SK-N-SH treated with all-trans-retinoic acid at 6 μM for 48 hours (cell line): ENCODE data around the gene PHKG2.

ENCODE experiments used
- ATAC-seq: fragments of 200-7000 bp; cut with Tn5 transposase; 3 replicates; pipeline ENCODE4 v1.9.1; 2020; ENCODE audit warnings: mild to moderate bottlenecking, moderate library complexity
- ARNTL ChIP-seq: fragments of 450-650 bp; formaldehyde crosslinking; IDR thresholded peaks from 2 replicates; pipeline ENCODE4 v1.5.0; 2020; ENCODE audit warnings: low read depth, mild to moderate bottlenecking, moderate library complexity, borderline replicate concordance
- BACH2 ChIP-seq: fragments of 250-450 bp; sonication (Bioruptor Pico); IDR thresholded peaks from 2 replicates; pipeline ENCODE4 v1.9.0; 2021; ENCODE audit warnings: mild to moderate bottlenecking, borderline replicate concordance
- CSDC2 ChIP-seq: fragments of 250-450 bp; sonication (Bioruptor Pico); IDR thresholded peaks from 2 replicates; pipeline ENCODE4 v1.5.0; 2020; ENCODE audit warnings: mild to moderate bottlenecking, moderate library complexity
- ESRRG ChIP-seq: fragments of 250-450 bp; sonication (Bioruptor Pico); IDR thresholded peaks from 2 replicates; pipeline ENCODE4 v1.6.1; 2021; ENCODE audit warnings: mild to moderate bottlenecking
- GLIS3 ChIP-seq: fragments of 250-450 bp; sonication (Bioruptor Pico); IDR thresholded peaks from 2 replicates; pipeline ENCODE4 v1.5.0; 2020; ENCODE audit warnings: mild to moderate bottlenecking, moderate library complexity
- ISL1 ChIP-seq: fragments of 250-450 bp; sonication (Bioruptor Pico); IDR thresholded peaks from 2 replicates; pipeline ENCODE4 v2.1.2; 2022; ENCODE audit warnings: mild to moderate bottlenecking, moderate library complexity
- OSR1 ChIP-seq: fragments of 250-450 bp; sonication (Bioruptor Pico); IDR thresholded peaks from 2 replicates; pipeline ENCODE4 v1.8.0; 2022; ENCODE audit warnings: moderate library complexity, mild to moderate bottlenecking, inconsistent platforms
- PPARA ChIP-seq: fragments of 250-450 bp; sonication (Bioruptor Pico); IDR thresholded peaks from 2 replicates; pipeline ENCODE4 v1.5.0; 2020; ENCODE audit warnings: mild to moderate bottlenecking, borderline replicate concordance
- RARB ChIP-seq: fragments of 250-450 bp; sonication (Bioruptor Pico); IDR thresholded peaks from 2 replicates; pipeline ENCODE4 v1.8.0; 2021; ENCODE audit warnings: mild to moderate bottlenecking, moderate library complexity
- SNAI2 ChIP-seq: fragments of 250-450 bp; sonication (Bioruptor Pico); IDR thresholded peaks from 2 replicates; pipeline ENCODE4 v1.5.0; 2020; ENCODE audit warnings: mild to moderate bottlenecking, moderate library complexity
- TCF4 ChIP-seq: fragments of 250-450 bp; sonication (Bioruptor Pico); IDR thresholded peaks from 2 replicates; pipeline ENCODE4 v1.8.0; 2021; ENCODE audit warnings: mild to moderate bottlenecking, moderate library complexity, borderline replicate concordance
- TOX ChIP-seq: fragments of 250-450 bp; sonication (Bioruptor Pico); IDR thresholded peaks from 2 replicates; pipeline ENCODE4 v1.8.0; 2021; ENCODE audit warnings: mild to moderate bottlenecking, moderate library complexity, borderline replicate concordance
- ZC3H10 ChIP-seq: fragments of 250-450 bp; sonication (Bioruptor Pico); IDR thresholded peaks from 2 replicates; pipeline ENCODE4 v1.5.1; 2021; ENCODE audit warnings: mild to moderate bottlenecking, moderate library complexity
- ZFP3 ChIP-seq: fragments of 250-450 bp; sonication (Bioruptor Pico); IDR thresholded peaks from 2 replicates; pipeline ENCODE4 v1.5.0; 2020; ENCODE audit warnings: mild to moderate bottlenecking, moderate library complexity
- ZFP30 ChIP-seq: fragments of 450-650 bp; formaldehyde crosslinking; IDR thresholded peaks from 2 replicates; pipeline ENCODE4 v1.5.0; 2022; ENCODE audit warnings: mild to moderate bottlenecking, moderate library complexity
- ZNF565 ChIP-seq: fragments of 450-650 bp; formaldehyde crosslinking; conservative IDR thresholded peaks from 2 replicates; pipeline ENCODE4 v1.5.0; 2020; ENCODE audit warnings: low read depth, mild to moderate bottlenecking, moderate library complexity
- ZNF8 ChIP-seq: fragments of 450-650 bp; formaldehyde crosslinking; IDR thresholded peaks from 2 replicates; pipeline ENCODE4 v1.5.0; 2020; ENCODE audit warnings: mild to moderate bottlenecking, moderate library complexity
- TF ChIP-seq, protein P1 (sequence below): fragments of 250-450 bp; sonication (Bioruptor Pico); IDR thresholded peaks from 2 replicates; pipeline ENCODE4 v1.5.1; 2020; ENCODE audit warnings: low read depth, mild to moderate bottlenecking, moderate library complexity
- TF ChIP-seq, protein P2 (sequence below): fragments of 250-450 bp; sonication (Bioruptor Pico); IDR thresholded peaks from 2 replicates; pipeline ENCODE4 v1.8.0; 2020; ENCODE audit warnings: mild to moderate bottlenecking, moderate library complexity, borderline replicate concordance
- TF ChIP-seq, protein P3 (sequence below): fragments of 250-450 bp; sonication (Bioruptor Pico); IDR thresholded peaks from 2 replicates; pipeline ENCODE4 v1.8.0; 2021; ENCODE audit warnings: low read depth, mild to moderate bottlenecking, moderate library complexity, borderline replicate concordance
- TF ChIP-seq, protein P4 (sequence below): fragments of 250-450 bp; sonication (Bioruptor Pico); IDR thresholded peaks from 2 replicates; pipeline ENCODE4 v1.5.0; 2020; ENCODE audit warnings: mild to moderate bottlenecking, moderate library complexity

Gene PHKG2

DNA sequence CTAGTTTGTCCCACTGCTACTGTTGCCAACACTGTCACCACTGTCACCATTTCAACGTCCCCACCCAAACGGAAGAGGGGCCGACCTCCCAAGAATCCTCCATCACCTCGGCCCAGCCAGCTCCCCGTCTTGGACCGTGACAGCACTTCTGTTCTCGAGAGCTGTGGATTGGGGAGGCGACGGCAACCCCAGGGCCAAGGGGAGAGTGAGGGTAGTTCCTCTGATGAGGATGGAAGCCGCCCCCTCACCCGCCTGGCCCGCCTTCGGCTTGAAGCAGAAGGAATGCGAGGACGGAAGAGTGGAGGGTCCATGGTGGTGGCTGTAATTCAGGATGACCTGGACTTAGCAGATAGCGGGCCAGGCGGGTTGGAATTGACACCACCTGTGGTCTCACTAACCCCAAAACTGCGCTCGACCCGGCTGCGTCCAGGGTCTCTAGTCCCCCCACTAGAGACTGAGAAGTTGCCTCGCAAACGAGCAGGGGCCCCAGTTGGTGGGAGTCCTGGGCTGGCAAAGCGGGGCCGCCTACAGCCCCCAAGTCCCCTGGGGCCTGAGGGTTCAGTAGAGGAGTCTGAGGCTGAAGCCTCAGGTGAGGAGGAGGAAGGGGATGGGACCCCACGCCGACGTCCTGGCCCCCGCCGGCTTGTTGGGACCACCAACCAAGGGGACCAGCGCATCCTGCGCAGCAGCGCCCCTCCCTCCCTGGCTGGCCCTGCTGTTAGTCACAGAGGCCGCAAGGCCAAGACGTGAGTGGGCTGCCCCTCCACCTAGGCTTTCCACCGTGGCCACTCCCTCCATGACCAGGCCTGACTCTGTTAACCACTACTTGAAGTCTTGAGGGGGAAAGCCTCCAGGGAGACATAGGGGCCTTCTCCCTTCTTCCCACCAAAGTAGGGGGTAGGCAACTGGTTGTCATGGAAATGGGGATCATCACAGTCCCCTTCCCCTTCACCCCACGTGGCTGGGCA is 9.0 kb upstream of the PHKG2 start:
- ATAC-seq, result no peak
- TF ChIP-seq CSDC2 (CRISPR knock-in tag), result no peak

DNA sequence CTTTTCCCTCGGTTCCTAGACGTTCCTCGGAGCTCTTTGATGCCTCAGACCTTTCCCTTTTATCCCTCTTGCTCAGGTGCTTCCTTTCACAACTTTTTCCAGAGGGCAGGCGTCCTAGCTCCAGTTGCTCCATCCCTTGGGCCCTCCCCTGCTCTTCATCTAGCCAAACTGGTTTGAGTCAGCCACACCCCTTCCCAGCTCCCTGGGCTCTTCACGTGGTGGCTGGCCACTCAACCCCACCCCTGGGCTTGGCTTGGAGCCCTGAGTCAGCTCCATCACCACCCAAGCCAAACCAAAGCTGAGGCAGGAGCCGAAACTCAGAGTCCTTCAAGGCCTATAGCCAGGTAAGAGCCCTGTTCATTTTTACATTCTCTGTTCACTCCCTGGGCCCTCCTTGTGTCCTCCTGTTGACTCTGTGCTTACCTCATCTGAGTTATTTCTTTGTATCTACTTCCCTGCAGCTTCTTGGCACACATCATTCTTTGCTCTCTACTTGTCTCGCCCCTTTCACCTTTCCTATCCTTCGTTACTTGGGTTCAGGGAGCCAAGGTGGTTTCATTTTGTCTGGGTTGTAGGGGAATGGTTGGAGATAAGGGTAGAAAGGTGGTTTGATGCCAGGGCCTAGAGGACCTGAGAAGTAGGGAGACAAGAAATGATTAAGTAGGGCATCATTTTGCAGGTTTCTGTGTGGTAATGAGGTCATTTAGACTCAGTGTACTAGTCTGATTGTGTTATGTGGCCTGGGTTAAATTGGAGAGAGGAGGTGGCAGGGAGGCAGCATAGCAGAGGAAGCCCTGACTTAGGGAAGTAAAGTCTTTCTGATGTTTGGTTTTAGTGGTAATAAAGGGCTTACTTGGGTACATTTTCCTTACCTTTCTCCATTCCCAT is 7.6 kb upstream of the PHKG2 start:
- peak; percentile 51 for ATAC-seq
- TF ChIP-seq, protein P1, sequence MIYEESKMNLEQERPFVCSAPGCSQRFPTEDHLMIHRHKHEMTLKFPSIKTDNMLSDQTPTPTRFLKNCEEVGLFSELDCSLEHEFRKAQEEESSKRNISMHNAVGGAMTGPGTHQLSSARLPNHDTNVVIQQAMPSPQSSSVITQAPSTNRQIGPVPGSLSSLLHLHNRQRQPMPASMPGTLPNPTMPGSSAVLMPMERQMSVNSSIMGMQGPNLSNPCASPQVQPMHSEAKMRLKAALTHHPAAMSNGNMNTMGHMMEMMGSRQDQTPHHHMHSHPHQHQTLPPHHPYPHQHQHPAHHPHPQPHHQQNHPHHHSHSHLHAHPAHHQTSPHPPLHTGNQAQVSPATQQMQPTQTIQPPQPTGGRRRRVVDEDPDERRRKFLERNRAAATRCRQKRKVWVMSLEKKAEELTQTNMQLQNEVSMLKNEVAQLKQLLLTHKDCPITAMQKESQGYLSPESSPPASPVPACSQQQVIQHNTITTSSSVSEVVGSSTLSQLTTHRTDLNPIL (CRISPR knock-in tag), result 0 out of 2 replicates have a peak, but pooled peaks have one; percentile 39
- TF ChIP-seq ZFP30 (CRISPR knock-in tag) (no peak), ZNF8 (no peak), RARB (CRISPR knock-in tag) (no peak), ZFP3 (CRISPR knock-in tag) (no peak)

DNA sequence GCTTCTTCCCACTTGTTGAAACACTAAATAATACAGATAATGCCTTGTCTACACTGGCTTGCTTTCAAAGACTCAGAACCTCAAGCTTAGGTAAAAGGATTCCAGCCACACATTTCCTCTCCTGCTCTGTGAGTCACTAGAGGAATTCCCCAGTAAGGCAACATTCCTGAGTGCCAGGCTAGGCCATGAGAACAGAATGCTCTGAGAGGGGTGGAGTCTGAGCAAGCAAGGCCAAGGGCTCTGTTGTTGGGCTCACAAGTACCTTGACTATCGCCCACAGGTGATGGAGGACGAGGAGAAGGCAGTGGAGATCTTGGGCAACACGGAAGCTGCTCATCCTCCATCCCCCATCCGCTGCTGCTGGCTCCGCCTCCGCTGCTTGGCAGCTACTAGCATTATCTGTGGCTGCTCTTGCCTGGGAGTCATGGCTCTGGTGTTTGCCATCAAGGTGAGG is 6.7 kb upstream of the PHKG2 start:
- peak; percentile 94 for ATAC-seq
- TF ChIP-seq TOX (CRISPR knock-in tag) (no peak), ARNTL (CRISPR knock-in tag) (no peak), ZFP3 (CRISPR knock-in tag) (no peak), TCF4 (CRISPR knock-in tag) (no peak), GLIS3 (CRISPR knock-in tag) (no peak)

DNA sequence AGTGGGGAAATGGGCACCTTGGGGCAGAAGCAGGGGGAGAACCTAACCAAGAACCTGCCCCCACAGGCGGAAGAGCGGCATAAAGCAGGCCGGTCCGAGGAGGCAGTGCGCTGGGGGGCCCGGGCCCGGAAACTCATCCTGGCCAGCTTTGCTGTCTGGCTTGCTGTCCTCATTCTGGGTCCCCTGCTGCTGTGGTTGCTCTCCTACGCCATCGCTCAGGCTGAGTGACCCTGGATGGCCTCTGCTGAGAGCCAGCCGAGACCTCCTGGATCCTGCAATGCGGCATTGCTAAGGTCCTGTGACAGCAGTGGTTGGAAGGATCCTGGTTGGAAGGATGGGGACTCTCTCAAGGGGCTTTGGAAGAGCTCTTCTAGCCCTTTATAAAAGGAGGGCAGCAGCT is 4.5 kb upstream of the PHKG2 start:
- ATAC-seq, result no peak
- no peak for TF ChIP-seq ARNTL (CRISPR knock-in tag)
- TF ChIP-seq TOX (CRISPR knock-in tag), result no peak
- TF ChIP-seq PPARA (CRISPR knock-in tag), result no peak
- TF ChIP-seq, all 23 proteins: peak for 0

DNA sequence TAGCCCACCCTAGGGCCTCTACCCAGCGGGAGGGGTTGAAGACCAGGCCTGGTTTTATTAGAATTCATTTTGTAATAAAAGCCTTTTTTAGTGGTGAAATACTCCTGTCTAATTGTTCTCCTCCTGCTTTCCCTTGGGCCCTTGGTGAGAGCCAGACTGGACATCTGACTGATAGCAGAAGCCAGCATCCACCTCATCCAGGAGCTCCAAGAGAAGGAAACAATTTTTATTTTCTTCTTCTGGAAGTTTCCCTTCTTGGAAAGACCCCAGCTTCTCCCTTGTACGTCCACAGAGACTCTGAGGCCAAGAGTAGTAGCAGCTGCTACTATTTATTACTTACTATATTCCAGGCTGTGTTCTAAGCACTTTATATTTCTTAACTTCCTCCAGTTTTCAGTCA is 4.0 kb upstream of the PHKG2 start:
- TF ChIP-seq ZNF8 (no peak), SNAI2 (no peak), ZNF565 (CRISPR knock-in tag) (no peak), CSDC2 (CRISPR knock-in tag) (no peak), BACH2 (no peak), ZFP30 (CRISPR knock-in tag) (no peak), TOX (CRISPR knock-in tag) (no peak), ZC3H10 (no peak), ZFP3 (CRISPR knock-in tag) (no peak), ESRRG (CRISPR knock-in tag) (no peak), OSR1 (CRISPR knock-in tag) (no peak), TCF4 (CRISPR knock-in tag) (no peak), ISL1 (CRISPR knock-in tag) (no peak), ARNTL (CRISPR knock-in tag) (no peak)
- TF ChIP-seq, protein P2, sequence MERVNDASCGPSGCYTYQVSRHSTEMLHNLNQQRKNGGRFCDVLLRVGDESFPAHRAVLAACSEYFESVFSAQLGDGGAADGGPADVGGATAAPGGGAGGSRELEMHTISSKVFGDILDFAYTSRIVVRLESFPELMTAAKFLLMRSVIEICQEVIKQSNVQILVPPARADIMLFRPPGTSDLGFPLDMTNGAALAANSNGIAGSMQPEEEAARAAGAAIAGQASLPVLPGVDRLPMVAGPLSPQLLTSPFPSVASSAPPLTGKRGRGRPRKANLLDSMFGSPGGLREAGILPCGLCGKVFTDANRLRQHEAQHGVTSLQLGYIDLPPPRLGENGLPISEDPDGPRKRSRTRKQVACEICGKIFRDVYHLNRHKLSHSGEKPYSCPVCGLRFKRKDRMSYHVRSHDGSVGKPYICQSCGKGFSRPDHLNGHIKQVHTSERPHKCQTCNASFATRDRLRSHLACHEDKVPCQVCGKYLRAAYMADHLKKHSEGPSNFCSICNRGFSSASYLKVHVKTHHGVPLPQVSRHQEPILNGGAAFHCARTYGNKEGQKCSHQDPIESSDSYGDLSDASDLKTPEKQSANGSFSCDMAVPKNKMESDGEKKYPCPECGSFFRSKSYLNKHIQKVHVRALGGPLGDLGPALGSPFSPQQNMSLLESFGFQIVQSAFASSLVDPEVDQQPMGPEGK (CRISPR knock-in tag), result no peak
- TF ChIP-seq, protein P3, sequence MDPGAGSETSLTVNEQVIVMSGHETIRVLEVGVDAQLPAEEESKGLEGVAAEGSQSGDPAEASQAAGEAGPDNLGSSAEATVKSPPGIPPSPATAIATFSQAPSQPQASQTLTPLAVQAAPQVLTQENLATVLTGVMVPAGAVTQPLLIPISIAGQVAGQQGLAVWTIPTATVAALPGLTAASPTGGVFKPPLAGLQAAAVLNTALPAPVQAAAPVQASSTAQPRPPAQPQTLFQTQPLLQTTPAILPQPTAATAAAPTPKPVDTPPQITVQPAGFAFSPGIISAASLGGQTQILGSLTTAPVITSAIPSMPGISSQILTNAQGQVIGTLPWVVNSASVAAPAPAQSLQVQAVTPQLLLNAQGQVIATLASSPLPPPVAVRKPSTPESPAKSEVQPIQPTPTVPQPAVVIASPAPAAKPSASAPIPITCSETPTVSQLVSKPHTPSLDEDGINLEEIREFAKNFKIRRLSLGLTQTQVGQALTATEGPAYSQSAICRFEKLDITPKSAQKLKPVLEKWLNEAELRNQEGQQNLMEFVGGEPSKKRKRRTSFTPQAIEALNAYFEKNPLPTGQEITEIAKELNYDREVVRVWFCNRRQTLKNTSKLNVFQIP, result no peak
- TF ChIP-seq, protein P4, sequence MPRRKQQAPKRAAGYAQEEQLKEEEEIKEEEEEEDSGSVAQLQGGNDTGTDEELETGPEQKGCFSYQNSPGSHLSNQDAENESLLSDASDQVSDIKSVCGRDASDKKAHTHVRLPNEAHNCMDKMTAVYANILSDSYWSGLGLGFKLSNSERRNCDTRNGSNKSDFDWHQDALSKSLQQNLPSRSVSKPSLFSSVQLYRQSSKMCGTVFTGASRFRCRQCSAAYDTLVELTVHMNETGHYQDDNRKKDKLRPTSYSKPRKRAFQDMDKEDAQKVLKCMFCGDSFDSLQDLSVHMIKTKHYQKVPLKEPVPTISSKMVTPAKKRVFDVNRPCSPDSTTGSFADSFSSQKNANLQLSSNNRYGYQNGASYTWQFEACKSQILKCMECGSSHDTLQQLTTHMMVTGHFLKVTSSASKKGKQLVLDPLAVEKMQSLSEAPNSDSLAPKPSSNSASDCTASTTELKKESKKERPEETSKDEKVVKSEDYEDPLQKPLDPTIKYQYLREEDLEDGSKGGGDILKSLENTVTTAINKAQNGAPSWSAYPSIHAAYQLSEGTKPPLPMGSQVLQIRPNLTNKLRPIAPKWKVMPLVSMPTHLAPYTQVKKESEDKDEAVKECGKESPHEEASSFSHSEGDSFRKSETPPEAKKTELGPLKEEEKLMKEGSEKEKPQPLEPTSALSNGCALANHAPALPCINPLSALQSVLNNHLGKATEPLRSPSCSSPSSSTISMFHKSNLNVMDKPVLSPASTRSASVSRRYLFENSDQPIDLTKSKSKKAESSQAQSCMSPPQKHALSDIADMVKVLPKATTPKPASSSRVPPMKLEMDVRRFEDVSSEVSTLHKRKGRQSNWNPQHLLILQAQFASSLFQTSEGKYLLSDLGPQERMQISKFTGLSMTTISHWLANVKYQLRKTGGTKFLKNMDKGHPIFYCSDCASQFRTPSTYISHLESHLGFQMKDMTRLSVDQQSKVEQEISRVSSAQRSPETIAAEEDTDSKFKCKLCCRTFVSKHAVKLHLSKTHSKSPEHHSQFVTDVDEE (CRISPR knock-in tag), result no peak
- TF ChIP-seq, protein P1 (CRISPR knock-in tag), result no peak
- no peak for ATAC-seq
